Hematopoietic multipotent progenitor cell treated with erythropoietin and hydrocortisone succinate and interleukin-3 and kit ligand, for 17 days (in vitro differentiated cells): ENCODE measurements around the gene SBF2.
A peak's percentile ranks its signal among the peaks of the same experiment; 100 is the strongest.
"Not testable (repeated sequence)": the region's sequence is repeated elsewhere in the genome, so short reads cannot be mapped to it uniquely, and the experiment has no call there.

Experiments
- DNase-seq: peaks from one replicate; pipeline ENCODE4 v3.0.0-alpha.2; 2015; ENCODE audit warnings: low spot score

Gene SBF2

GRCh38 chr11:10116588-10116987 is 177.4 kb downstream of the SBF2 start:
- DNase-seq = no peak

DNA sequence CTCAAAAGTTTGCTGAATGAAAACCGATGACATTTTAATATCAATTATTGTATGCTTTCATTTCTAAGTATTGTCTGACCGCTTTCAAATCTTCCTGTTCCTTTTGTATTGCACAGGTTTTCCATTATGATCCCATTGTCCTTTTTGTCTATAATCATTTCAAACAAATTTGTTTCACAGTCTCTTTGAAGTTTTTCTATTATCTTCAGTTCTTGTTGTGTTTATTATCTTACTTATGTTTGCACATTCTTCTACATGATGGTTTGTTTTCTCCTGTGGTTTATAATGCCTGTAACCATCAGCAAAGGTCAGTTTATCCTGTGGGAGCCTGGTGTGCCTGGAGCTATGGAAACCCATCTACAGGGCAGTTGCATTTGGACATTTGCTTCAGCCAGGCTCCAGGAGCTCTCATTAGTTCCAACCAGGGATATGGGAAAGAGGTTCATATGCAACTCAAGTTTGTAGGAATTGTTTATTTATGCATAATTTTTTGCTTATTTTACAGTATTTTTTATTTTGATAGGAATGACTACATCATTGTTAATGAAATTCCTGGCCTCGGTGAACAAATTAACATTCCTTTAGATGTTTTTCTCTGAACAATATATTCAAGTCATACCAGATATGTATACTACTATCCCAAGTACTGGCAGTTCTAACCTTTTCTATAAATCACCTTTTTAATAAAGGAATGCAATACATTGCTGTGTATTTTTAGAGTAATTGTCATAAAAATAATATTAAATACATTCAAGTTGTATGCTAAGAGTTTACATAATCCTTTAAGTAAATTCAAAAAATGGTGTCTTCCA is 179.2 kb downstream of the SBF2 start:
- no peak for DNase-seq

DNA sequence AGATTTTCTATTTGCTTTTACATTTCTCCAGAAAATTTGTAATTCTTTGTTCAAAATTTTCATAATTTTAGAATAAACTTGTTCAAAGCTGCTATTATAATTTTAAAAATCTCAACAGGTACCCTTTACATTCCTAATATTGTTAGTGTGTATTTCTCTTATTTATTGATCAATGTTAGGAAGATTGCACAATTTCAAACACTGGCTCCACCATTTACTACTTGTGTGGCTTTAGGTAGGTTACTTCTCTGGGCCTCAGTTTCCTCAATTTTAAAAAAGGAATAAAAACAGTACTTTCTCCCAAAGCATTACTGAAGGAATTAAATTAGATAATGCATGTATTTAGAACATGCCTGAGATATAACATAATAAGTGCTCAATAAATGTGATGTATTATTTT is 180.2 kb downstream of the SBF2 start:
- DNase-seq = no peak

- DNase-seq = no peak
Measured at GRCh38 chr11:10109806-10110205, 184.2 kb downstream of the SBF2 start.

GRCh38 chr11:10108915-10109680 is 184.9 kb downstream of the SBF2 start:
- no peak for DNase-seq

DNA sequence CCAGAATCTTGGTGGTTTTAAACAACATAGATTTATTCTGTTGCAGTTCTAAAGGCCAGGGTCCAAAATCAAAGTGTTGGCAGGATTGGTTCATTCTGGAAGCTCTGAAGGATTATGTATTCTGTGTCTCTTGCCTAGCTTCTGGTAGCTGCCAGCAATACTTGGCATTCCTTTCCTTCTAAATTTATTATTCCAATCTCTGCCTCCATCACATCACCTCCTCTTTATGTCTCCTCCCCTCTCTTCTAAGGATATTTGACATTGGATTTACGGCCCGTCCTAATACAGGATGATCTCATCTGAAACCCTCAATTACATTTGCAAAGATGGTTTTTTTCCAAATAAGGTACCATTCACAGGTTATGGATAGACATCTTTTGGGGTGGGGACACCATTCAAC is 186.5 kb downstream of the SBF2 start:
- DNase-seq = no peak

DNA sequence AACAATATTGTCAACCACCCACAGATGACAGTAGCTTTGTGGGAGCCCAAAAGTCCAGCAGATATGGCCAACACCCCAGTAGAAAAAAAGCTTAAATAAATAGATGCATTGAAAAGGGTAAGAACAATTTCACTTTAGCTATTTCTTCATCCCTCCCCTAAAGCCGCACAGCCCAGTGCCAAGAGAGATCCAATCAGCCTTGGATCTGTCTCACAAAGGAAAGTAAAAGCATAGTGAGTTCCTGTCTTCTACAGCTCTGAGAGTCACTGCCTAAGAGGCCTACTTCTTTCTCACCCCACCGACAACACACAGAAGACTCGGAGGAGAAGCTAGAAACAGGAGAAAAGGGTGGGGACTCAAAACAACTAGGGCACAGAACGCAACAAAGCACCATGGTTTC is 196.4 kb downstream of the SBF2 start:
- no peak for DNase-seq

GRCh38 chr11:10096987-10097386 is 197.0 kb downstream of the SBF2 start:
- no peak for DNase-seq

- DNase-seq = no peak
Measured at GRCh38 chr11:10095412-10096208, 198.4 kb downstream of the SBF2 start.

- DNase-seq = no peak
Measured at GRCh38 chr11:10092426-10092825, 201.6 kb downstream of the SBF2 start.

DNA sequence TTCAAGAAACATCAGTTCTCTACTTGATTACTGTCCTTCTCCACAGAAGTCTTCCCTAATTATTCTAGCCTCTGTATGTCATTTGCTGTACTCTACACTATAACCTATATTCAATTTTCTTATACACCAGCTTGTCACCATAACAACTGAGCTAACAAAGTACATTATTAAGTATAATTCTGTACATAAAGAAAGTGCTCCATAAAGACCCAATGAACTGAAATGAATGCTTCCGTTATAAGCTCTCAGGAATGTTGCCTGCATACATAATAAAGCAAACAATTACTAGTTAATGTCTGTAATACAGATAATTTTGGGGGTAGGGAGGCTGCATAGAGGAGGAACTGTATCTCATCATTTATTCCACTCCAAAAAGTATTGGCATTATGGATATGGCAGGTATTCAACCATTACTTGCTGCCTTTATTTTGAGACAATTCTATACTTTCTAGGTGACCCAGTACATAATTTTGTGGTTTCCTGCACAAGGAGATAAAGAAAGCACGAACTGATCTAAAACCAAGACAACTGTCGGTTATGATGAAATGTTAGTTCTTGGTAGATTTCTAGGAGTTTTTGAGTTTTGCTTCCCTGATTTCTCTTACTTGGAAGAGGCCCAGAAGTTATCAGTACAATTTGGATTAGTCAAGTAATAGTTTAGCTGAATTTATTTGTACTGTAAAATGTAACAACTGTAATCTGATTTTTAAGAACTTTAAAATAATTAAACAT is 202.5 kb downstream of the SBF2 start:
- DNase-seq = no peak

- DNase-seq = not testable (repeated sequence)
Measured at GRCh38 chr11:10087923-10088225, 206.1 kb downstream of the SBF2 start.

DNA sequence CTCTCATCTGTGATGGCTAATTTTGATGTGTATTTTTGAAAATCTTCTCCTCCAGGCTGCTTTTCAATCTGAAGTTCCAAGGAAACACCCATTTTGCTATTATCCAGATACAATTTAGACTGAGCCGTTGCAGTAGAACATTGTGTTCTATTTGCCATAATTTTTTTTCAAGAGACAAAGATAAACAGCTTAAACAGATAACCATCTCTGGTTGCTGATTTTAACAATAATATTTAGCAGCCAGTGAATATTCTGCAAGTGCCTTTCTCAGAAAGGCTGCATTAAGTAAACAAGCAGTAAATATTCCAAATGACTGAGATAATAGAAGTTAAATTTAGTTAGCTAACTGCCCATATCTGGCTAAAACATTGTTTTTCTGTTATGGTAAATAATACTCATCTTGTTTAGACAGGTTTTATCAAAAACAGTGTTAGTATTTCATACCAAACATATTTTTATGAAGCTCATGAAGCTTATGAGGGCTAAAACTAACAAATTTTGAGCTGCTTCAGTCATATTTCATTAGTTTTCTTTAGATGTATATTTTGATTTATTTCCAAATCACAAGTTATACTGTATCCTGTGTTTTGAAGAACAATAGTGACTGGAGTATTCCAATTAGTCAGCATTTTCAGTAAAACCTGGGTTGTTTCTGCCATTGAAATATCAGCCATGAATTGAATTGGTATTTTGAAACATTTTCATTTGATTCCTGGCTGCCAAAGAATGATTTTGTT is 206.7 kb downstream of the SBF2 start:
- no peak for DNase-seq

DNA sequence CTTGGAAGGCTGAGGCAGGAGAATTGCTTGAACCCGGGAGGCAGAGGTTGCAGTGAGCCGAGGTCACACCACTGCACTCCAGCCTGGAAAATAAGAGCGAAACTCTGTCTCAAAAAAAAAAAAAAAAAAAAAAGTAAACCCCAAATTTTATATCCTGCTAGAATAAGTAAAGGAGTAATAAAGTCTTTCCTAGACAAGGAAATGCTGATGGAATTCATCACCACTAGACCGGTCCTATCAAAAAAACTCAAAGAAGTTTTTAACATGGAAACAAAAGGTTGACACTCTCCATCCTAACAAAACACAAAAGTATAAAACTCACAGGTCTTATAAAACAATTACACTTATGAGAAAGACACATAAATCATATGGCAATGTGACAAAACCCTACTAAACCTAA is 213.9 kb downstream of the SBF2 start:
- no peak for DNase-seq

- peak; percentile 63 for DNase-seq
Measured at GRCh38 chr11:10076458-10077141, 217.4 kb downstream of the SBF2 start.

- no peak for DNase-seq
Measured at GRCh38 chr11:10075141-10075540, 218.9 kb downstream of the SBF2 start.

GRCh38 chr11:10072841-10073240 is 221.2 kb downstream of the SBF2 start:
- DNase-seq = no peak

GRCh38 chr11:10072142-10072541 is 221.9 kb downstream of the SBF2 start:
- no peak for DNase-seq

DNA sequence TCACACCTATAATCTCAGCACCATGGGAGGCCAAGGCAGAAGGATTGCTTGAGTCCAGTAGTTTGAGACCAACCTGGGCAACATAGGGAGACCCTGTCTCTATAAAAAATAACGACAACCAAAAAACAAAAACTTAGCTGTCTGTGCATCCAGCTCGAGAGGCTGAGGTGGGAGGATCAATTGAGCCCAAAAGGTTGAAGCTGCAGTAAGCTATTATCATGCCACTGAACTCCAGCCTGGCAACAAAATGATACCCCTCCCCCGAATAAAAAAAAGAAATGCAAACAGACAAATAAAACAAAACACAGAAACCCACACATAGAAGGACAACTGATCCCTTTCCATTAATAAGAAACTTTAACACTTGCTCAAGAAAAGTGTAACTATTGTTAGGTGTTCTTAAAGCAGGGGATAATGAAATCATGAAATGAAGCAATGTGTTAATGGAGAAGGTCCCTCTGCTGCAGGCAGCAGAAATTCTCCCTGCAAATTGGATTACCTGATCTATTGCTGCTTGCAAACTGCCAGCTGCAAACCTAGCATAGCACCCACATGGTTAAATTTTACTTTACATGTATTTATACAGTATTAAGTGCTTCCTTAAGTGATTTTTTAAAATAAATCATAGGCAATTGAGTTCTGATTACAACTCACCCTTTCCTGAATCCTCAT is 226.3 kb downstream of the SBF2 start:
- no peak for DNase-seq

- DNase-seq = no peak
Measured at GRCh38 chr11:10066441-10066840, 227.6 kb downstream of the SBF2 start.
